Hepatic stellate cell (primary cell): ENCODE measurements around the gene TRIM9.
"Not testable (repeated sequence)": the region's sequence is repeated elsewhere in the genome, so short reads cannot be mapped to it uniquely, and the experiment has no call there.

ENCODE experiments used
- DNase-seq: peaks from one replicate; pipeline ENCODE4 v3.0.0; 2011; ENCODE audit warnings: low spot score

Gene TRIM9

DNA sequence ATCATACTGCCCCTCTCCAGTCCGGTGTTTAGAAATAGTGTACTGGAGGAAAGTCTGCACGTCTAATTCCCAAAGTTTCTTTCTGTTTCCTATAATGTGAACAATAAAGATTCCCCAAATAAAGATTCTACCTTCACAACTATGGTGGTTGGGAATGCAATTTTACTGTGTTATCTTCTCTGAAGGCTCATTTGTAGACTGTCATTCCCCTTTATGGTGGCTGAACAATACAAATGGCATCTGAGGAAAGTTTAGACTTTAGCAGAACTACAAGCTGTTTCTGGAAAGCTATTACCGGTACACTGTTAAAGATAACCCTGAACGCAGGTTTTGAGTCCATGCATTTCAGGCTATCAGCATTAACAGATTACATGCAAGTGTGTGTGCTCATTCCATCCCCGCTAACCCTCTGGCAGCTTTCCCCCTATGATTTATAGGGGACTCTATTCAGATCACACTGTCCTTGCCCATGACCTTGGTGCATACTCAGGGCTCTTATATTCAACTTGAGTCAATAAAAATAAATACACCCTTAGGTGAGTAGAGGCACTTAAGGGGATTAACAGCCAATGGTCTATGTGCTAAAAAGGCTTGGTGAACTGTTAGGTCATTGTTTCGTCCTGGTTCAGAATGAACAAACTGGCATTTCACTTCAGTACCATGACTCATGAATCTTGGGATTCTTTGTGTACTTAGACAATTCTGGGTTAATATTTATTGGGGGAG, 89.9 kb downstream of the TRIM9 start:
- DNase-seq, result no peak

DNA sequence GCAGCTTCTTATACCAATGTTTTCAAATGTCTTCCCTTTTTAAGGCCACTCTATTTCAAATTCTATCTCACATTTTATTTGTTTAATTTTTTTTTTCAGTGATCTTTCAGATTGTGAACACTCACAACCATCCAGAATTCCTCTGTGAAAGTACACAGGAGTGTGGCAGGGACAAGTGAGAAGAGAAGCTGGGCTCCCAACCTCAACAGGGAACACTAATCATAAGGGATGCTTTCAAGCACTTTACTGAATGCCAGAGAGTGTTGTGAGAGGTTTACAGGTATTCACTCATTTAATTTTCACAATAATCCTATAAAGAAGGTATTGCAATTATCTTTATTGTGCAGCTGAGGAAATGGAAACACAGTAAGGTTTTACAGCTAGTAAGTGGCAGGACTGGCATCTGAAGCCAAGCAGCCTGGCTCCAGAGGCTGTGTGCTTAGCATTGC, 90.5 kb downstream of the TRIM9 start:
- DNase-seq, result no peak

DNA sequence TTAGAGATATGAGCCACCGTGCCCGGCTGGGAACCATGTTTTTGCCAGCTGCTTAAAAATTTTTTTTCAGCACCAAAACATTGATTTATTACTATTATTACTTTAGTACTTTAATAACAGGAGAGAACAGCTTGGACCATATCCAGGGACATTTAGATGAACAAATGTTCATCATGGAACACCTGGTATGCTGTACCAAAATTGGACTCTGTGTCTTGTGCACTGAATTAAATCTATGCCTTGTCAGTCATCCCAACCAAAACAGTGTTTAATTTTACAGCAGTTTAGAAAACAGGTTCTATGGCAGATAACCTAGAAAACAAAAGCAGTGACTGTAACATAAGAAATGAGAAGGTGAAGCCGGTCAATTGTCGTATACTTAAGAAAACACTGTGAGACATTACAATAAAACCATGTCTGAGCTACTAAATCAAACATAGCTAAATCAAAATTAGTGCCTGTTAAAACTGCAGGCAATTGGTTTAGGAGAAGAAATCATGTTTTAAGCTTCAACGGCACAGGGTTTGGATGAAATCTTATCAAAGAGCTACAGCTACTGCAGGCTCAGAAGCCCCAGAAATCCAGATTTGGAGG, 92.4 kb downstream of the TRIM9 start:
- no peak for DNase-seq

DNA sequence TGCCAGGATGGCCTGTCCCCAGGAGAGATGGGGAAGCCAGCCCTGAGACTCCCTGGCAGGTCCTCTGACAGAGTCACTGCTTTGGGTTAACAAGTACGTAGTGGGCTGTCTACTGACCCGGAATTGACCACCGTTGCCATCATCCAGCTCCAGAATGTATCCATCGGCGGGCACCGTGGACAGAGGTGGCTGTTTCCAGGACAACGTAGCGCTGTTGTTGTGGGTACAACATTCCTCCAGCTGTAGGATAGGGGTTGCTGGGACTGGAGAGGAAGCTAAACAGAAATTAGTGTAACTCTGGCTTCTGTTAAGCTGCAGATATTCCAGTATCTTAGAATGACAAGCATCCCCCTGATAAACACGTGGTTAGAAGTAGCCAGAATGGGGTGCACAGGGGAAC, 94.3 kb downstream of the TRIM9 start:
- no peak for DNase-seq

DNA sequence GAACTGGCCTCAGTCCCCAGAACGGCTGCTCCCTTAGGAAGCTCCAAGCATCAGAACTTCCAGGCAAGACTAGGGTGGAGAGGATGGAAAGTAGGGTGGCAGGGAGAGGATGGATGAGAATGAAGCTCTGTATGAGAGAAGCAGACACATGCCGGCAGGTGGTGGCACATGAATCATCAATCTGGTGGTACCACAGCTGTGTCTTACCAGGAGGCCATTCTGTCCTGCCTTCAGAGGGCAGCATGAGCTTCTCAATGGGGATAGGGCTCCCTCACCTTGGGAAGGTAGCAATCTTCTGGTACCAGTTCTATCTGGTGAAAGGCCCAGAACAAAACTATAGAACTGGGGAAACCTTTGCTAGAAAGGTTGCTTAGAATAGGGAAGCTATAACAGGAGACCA, 95.2 kb downstream of the TRIM9 start:
- no peak for DNase-seq

DNA sequence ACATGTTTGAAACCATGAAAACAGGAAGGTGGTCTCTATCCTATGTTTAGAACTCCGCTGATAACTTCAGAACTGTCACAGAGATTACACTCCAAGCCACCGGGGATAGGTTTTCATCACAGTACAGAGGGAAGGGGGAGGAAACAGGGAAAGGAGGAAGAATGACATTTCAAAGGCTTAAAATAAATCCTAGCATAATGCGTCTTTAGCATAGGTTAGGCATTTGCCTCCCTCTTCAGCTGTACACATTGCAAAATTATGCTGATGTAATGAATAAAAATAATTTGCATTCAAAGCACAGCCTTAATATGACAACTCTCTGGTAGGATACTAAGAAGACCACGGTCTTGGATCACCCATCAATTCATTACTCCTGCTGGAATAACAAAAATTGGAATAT, 96.3 kb downstream of the TRIM9 start:
- DNase-seq, result no peak

DNA sequence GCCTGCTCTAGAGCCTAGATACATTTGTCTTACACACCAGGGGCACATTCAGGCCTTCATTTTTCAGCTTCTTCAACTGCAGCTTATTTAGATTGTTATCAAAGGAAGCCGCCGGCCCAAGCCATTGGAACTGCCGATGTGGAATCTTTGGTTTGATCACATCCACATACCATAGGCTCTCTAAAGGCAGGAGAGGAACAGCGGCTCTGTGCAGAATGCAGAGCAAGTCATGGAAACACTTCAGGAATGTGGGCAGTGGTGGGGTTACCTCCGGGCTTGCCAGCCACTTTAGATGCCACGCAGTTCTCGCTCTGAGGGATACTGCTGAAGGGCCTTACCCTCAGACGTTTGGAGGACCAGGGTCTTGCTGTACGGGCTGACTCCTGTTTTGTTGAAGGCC, 97.2 kb downstream of the TRIM9 start:
- DNase-seq, result no peak

DNA sequence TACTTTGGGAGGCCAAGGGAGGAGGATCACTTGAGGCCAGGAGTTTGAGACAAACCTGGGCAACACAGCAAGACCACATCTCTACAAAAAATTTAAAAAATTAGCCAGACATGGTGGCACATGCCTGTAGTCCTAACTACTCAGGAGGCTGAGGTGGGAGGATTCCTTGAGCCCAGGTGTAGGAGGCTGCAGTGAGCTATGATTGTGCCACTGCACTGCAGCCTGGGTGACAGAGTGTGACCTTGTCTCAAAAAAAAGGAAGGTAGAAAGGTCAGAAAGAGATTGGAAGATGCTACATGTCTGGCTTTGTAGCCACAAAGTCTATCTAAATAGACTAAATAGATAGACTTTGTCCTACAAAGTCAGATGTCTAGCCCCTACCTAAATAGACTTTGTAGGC, 100.7 kb downstream of the TRIM9 start:
- not testable (repeated sequence) for DNase-seq

DNA sequence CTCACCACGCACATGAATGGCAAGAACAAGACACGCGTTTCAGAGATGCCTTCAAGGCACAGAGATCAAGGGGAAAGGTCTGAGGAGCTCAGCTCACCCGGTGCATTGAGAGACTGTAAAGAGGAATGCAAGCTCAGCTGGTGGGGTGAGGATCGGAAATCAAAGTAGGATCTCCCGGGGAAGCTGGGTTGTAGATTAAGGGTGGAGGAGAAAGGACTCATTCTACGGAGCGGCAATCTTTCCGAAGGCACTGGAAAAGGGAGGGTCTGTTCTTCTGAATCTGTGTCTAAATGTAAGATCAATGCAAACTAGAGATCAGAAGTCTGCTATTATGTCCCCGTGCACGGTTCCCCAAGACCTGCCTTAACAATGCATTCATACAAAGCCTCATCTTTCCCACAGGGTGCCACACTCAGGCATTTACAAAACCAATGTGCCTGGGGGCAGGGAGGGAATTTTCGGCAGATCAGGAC, 109.0 kb downstream of the TRIM9 start:
- DNase-seq, result no peak

DNA sequence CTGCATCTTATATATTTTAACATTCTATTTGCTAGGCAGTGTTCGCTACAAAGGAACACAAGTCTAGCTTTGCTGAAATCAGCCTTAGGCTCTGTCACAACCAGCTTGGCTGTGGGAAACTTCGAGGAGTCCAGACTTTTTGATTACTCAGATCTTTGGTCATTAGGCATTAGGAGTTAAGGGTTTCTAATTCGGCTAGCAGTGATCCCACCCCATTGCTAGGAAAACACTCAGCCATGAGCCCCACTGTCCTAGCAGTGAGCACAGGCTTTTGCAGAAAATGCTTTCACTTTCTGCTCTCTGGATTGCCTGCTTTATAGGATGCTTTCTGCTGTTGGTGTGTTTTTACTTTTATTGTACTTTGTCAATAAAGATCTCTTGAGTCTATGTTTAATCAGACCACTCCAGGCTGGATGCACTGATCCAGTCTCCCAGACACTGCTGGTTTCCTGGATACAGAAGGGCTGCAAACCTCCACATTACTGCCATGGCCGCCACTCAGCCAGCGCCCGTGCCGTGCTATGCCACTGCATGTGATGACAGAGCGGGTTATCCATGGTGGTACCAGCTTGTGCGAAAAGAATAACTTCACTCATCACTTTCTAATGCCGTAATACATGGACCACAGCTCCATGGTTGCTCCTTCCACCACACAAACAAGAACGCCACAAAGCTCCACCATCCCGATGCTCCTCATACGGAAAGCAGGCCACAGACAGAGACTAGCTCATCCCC, 109.6 kb downstream of the TRIM9 start:
- no peak for DNase-seq

DNA sequence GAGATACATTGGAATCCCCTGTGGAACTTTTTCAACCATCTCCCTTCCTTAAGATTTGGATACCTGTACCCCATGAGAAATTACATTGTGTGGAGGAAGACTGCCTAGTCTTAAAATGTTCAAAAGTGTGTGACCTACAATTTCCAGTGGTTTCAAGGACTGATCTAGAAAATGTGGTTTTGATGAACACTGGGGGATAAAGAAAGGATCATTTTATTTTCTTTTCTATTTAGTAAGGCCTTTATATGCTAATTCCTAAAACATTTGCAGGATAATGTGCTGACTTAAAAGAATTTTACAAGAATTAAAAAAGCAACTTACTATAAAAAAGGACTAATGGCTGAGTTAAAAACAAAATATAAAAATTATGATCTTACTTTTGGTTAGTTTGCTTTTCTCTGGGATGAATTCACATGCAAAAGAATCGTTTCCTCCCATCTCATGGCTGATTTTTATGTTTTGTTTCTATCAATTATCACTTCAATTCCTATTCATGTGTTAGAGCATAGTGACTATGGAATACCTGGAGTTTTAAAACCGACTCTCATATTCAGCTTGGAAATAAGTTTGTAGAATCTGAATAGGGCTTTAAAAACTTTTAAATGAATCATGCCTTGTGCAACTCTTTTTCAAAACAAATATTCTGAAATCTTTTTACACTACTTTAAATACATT, 110.7 kb downstream of the TRIM9 start:
- no peak for DNase-seq

DNA sequence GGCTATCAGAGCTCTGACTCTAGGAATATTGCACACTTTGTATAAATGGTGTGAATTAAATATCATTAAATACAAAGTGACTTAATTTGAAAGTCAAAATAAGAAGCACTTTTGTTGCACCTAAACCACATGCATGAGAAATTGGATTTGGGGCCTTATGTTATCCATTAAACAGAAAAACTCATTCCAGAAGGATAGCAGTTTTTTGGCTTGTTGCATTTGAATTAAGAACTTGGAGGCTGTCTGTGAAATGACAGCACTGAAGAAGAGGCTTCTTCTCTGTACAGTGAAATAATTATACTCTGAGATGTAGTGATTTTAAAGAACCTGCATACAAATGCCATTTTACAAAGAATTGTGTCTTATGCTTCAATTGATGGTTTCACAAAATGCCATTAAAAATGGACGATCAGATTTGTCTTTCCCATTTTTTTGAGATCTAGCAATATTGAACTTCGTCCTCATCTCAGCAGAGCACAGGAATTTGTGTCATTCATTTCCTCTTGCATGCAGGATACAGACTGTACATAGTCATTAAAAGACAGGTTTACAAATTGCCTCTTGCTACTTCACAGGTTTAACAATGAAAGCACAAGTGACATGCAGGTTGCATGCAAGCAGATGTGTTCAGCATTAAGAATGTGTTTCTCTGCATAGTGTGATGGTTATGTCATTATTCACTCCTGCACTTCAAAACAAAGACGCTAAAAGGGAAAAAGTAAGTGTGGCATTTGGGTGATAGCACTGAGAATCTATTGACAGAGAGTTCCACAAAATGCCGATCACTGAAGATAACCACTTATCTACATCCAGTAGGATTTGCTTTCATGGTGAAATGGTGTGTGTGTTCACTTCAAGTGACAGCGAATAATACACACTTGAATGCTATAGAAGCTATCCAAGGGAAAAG, 114.7 kb downstream of the TRIM9 start:
- no peak for DNase-seq

DNA sequence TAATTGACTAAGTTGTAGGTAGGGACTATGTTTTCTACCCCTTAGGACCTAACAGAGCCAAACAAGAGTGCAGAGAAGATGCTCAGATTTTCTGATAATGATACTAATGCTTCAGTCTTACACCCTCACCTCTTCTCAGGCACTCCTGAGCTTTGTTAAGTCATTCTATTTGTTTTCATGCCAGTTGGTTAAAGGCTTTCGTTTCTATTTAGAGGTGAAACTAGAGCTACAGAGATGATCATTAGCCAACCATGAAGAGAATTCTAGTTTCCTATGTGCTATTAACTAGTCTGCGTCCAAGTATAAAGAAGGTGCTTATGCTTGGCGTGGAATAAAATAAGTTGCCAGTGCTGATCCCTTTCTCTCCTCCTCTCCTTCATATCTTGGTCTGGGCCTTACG, 116.0 kb downstream of the TRIM9 start:
- no peak for DNase-seq

DNA sequence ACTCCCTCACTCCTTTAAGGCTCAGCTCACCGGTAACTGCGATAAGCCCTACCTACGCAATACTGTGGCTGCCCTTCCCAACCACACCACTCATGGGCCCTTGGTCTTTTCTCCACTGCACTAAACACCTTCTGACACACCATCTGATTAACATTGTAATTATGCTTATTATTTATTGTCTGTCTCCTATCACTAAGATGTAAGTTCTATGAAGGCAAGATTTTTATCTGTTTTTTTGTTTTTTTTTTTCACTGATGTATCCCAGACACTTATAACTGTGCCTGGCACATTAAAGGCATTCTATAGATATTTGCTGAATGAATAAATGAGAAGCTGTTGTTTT, 116.4 kb downstream of the TRIM9 start:
- no peak for DNase-seq

DNA sequence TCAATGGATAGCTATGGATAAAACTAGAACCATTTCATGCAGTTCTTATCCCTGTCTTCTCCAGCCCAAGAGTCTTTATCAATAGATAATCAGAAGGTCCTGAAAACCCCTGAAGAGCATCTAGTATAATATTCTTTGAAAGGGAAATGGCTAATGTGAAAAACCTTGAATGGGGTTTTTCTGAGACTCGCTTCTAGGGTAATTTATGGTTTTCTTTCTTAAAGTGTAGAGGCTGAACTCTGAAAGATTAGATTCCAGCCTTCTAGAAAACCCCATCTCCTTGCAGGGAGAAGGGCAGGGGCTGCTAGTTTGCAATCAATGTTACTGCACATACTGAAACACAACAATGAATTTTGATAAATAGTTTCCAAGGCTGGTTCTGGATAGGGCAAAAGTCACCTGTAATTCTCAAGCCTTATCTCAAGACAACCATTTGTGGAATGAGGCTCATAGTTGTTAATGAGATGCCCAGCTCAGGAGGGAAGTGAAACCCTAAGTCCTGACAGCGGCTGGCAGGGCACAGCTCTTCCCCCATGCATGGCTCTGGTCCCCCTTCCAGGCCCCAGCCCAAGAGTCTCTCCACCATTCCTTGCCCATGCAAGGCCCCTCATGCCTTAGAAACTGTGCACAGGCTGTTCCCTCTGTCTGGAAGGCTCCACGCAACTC, 116.9 kb downstream of the TRIM9 start:
- no peak for DNase-seq

DNA sequence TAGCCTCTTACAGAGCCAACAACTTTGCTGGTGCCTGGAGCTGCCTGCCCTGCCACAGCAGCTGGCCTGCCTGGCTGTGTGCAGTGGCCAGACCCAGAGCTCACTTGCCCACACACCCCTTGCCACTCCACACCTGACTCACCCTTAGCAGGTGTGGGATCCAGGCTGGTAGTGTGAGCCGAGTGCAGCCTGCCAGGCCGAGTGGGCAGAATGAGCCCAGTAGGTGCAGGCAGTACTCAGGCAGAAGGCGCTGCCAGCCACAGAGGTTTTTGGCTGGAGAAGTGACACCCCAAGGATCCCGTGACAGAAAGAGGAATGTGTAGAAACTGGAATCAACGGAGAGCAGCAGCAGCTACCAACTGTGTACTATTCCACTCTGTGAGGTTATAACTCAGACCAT, 120.8 kb downstream of the TRIM9 start:
- no peak for DNase-seq

DNA sequence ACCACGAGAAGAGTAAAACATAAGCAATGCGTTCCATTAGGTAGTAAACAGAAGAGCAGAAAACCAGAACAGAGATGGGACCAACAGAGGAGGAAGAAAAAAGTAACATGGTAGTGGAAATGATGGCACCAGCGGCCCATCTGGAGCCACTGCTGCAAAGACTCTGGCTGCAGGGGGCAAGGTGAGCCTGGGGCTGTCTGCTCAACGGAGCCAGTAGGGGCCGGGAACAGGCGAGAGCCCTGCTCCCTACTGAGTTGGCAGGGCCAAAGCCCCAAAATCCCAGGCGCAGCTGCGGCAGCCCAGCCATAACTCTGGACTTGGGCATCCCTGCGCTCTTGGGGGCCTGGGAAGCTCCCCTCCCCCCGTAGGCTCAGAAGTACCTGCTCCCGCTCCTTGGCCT, 122.2 kb downstream of the TRIM9 start:
- DNase-seq, result no peak

DNA sequence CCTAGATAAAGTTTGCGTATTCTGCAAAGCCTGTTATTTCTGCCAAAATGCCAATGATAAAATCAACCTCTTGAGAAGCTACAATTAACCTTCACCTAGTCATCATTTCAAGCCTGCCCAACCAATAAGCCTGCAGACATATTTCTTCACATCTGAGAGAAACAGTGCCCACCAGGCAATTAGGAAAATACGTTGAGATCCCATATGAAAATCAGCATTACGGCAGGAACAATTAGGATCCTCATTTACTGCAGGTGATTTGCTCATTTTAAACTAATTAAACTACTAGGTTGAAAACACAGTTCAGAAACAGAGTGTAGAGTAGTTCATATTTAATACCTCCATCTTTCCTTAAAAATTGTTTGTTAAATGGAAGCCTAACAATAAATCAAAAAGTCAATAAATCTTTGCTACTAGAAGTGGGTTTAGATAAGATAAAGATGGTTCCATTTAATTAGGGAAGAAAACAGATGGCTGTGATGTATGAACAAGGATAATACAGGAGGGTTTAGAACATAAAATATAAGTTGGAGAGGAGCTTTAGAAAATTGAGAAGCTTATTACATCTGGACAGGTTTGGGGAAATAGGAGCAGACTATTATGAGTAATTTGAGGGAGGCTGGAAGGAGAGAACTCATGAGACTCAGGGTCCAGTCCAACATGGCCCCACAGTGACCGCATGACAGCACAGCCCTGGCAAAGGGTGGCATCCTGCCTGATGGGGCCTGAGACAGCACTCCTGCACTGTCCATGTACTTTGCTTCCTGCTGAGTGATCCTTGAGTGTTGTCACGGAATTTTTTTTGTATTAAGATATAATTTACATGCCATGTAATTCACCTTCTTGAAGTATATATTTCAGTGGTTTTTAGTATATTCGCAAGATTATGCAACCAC, 123.8 kb downstream of the TRIM9 start:
- DNase-seq, result no peak

DNA sequence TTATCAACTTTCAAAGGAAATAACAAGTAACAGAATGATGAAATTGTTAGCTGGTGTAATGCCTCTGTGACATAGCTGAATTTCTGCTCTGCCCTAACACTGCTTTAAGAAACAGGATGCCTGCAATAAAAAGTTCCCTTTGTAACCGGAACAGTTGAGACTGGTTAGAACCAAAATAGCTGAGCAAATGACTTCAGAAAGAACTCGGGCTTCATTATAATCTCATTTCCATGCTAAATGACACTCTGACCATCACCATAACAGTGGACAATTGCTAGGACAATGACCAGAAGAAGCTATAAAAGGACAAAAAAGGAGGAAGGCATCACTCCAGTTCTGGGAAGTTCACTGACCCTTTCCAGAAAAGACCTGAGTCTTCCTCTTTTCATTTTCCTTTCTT, 127.1 kb downstream of the TRIM9 start:
- DNase-seq, result no peak

DNA sequence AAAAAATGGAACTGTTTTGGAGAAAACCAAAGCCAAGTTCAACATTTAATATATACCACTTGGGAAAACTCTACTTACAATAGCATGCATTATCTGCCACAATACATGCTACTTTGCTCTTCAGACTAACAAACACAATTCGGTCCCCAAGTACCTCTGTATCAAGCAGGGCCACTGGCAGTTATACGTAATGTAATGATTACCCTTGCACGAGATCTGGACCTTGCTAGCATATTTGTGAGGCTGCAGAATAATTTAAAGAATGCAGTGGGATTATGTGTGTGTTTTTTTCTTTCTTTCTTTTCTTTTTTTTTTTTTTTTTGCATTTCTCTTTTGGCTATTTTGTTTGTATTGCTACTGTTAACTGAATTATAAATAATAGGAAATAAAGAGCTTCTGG, 127.8 kb downstream of the TRIM9 start:
- peak; percentile 31 for DNase-seq
